ENCODE data around the gene ITPR1. TPM values are rescaled to one million over a fixed set of nuclear protein-coding genes. Genes with fewer than 3 reads are reported as not detected.

ITPR1 gene
- total RNA-seq, 1 experiment from 2014 or later, result 8.7 TPM

DNA sequence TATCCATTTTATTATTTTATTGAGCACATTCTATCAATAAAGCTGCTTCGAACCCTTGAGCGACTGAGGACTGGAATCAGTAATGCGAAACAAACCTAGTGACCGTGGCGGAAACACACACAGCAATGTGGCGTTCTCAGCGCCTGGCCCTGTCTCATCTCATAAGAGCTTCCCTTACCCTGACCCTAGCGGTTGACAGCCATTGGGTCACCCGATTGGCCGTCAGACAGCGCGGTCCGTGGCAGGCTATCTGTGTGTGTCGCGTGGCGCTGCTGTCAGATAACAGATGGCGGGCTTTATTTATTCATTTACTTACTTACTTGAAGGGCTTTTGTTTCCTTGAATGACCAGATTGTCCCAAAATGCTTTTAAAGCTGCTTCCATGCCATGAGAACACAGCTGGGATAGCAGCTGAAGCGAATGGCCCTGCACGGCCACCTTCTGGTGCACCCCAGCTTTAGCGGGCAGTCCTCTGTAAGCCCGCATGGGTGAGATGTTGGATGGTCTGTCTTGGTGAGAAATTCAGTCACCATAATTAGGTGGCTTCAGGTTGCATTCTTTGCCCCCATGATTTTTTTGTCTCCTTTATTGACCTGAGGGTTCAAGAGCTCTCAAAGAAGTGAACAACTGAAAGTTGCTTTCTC lies 270.6 kb downstream of the ITPR1 start:
- ChIA-PET POLR2A (no interaction called here), CTCF (no interaction called here)
- intact Hi-C loops (cut with micrococcal nuclease; ENCODE audit: unreplicated experiment) (no loop called here), in situ Hi-C loops (cut with HindIII; ENCODE audit: low pct_unique_long_range_greater_than_20kb, low sequenced_read_pairs) (no loop called here)
- Histone ChIP-seq H3K27ac (ENCODE audit: low read length) (no peak overlapping the region), H3K4me1 (ENCODE audit: control insufficient read depth, insufficient read depth, low read length) (no peaks in the 10 kb centered on the region), H3K9me3 (ENCODE audit: control insufficient read depth, insufficient read depth, low read depth, low read length) (no peaks in the 10 kb centered on the region), H3K27me3 (ENCODE audit: control insufficient read depth, insufficient read depth, low read length) (no peaks in the 10 kb centered on the region), H3K36me3 (ENCODE audit: control insufficient read depth, insufficient read depth, low read length) (no peaks in the 10 kb centered on the region), H3K4me3 (ENCODE audit: low read depth in 2 of 2, low read length in 2 of 2) (no peak overlapping the region)
- no peak for TF ChIP-seq TCF7L2 (IDR thresholded peaks at IDR 0.05; ENCODE audit: low read depth, low read length)
- no peak for TF ChIP-seq SIN3A (IDR thresholded peaks at IDR 0.05; ENCODE audit: borderline replicate concordance, insufficient read depth, low read depth, low read length)
- TF ChIP-seq, protein P1, sequence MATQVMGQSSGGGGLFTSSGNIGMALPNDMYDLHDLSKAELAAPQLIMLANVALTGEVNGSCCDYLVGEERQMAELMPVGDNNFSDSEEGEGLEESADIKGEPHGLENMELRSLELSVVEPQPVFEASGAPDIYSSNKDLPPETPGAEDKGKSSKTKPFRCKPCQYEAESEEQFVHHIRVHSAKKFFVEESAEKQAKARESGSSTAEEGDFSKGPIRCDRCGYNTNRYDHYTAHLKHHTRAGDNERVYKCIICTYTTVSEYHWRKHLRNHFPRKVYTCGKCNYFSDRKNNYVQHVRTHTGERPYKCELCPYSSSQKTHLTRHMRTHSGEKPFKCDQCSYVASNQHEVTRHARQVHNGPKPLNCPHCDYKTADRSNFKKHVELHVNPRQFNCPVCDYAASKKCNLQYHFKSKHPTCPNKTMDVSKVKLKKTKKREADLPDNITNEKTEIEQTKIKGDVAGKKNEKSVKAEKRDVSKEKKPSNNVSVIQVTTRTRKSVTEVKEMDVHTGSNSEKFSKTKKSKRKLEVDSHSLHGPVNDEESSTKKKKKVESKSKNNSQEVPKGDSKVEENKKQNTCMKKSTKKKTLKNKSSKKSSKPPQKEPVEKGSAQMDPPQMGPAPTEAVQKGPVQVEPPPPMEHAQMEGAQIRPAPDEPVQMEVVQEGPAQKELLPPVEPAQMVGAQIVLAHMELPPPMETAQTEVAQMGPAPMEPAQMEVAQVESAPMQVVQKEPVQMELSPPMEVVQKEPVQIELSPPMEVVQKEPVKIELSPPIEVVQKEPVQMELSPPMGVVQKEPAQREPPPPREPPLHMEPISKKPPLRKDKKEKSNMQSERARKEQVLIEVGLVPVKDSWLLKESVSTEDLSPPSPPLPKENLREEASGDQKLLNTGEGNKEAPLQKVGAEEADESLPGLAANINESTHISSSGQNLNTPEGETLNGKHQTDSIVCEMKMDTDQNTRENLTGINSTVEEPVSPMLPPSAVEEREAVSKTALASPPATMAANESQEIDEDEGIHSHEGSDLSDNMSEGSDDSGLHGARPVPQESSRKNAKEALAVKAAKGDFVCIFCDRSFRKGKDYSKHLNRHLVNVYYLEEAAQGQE (IDR thresholded peaks at IDR 0.05; ENCODE audit: insufficient read depth in 1 of 2, low read depth in 2 of 2, low read length in 1 of 2), result no peak
- TF ChIP-seq, protein P2, sequence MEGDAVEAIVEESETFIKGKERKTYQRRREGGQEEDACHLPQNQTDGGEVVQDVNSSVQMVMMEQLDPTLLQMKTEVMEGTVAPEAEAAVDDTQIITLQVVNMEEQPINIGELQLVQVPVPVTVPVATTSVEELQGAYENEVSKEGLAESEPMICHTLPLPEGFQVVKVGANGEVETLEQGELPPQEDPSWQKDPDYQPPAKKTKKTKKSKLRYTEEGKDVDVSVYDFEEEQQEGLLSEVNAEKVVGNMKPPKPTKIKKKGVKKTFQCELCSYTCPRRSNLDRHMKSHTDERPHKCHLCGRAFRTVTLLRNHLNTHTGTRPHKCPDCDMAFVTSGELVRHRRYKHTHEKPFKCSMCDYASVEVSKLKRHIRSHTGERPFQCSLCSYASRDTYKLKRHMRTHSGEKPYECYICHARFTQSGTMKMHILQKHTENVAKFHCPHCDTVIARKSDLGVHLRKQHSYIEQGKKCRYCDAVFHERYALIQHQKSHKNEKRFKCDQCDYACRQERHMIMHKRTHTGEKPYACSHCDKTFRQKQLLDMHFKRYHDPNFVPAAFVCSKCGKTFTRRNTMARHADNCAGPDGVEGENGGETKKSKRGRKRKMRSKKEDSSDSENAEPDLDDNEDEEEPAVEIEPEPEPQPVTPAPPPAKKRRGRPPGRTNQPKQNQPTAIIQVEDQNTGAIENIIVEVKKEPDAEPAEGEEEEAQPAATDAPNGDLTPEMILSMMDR (IDR thresholded peaks at IDR 0.05), result no peak
- TF ChIP-seq POLR2AphosphoS5 (IDR thresholded peaks at IDR 0.05; ENCODE audit: low read depth, low read length), result no peak
- DNase-seq (ENCODE audit: low read depth, low spot score) (no peak), ATAC-seq (no peak)
- BruUV-seq (replicated peaks), result no TSS peak

DNA sequence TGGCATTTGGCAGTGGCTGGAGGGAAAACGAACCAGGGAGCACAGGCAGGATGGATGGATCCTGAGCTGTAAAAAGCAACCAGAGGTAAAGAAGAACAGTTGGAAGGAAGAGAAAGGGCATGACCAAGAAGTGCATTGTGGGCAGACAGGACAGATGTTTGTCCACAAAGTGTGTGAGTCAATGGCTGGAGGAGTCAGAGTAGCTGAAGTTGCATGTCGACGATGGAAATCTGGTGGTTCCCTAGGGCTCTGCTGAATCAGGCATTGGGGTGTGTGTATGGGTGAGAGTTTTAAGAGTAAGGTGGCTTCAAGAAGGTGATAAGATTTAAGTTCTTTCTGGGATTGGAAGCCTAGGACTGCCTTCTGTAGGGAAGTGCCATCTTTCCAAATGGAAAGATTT lies 272.1 kb downstream of the ITPR1 start:
- CTCF ChIA-PET, result no interaction called here

More for the DNA sequence above, 272.1 kb downstream of the ITPR1 start:
- Histone ChIP-seq H3K27ac (ENCODE audit: low read length) (no peak overlapping the region), H3K4me1 (ENCODE audit: control insufficient read depth, insufficient read depth, low read length) (no peaks in the 10 kb centered on the region), H3K4me3 (ENCODE audit: low read depth in 2 of 2, low read length in 2 of 2) (no peak overlapping the region), H3K36me3 (ENCODE audit: control insufficient read depth, insufficient read depth, low read length) (no peaks in the 10 kb centered on the region), H3K27me3 (ENCODE audit: control insufficient read depth, insufficient read depth, low read length) (no peaks in the 10 kb centered on the region), H3K9me3 (ENCODE audit: control insufficient read depth, insufficient read depth, low read depth, low read length) (no peaks in the 10 kb centered on the region)
- intact Hi-C loops (cut with micrococcal nuclease; ENCODE audit: unreplicated experiment) (no loop called here), in situ Hi-C loops (cut with HindIII; ENCODE audit: low pct_unique_long_range_greater_than_20kb, low sequenced_read_pairs) (no loop called here)
- POLR2A ChIA-PET, result no interaction called here
- DNase-seq (ENCODE audit: low read depth, low spot score), result no peak
- TF ChIP-seq, protein P1 (IDR thresholded peaks at IDR 0.05; ENCODE audit: insufficient read depth in 1 of 2, low read depth in 2 of 2, low read length in 1 of 2), result no peak
- TF ChIP-seq POLR2AphosphoS5 (IDR thresholded peaks at IDR 0.05; ENCODE audit: low read depth, low read length) (no peak), SIN3A (IDR thresholded peaks at IDR 0.05; ENCODE audit: borderline replicate concordance, insufficient read depth, low read depth, low read length) (no peak), TCF7L2 (IDR thresholded peaks at IDR 0.05; ENCODE audit: low read depth, low read length) (no peak)
- TF ChIP-seq, protein P2 (IDR thresholded peaks at IDR 0.05), result no peak
- BruUV-seq (replicated peaks), result no TSS peak
- ATAC-seq, result no peak

Data from Panc1 (cell line).